GM18867 (cell line): ENCODE results near the gene ERFE.

Source experiments
- ATAC-seq: cut with Tn5 transposase; IDR thresholded peaks from one replicate; pipeline ENCODE4 v1.9.1; 2021; ENCODE audit warnings: mild to moderate bottlenecking, moderate library complexity; ENCODE audit not compliant: unreplicated experiment

ERFE gene

DNA sequence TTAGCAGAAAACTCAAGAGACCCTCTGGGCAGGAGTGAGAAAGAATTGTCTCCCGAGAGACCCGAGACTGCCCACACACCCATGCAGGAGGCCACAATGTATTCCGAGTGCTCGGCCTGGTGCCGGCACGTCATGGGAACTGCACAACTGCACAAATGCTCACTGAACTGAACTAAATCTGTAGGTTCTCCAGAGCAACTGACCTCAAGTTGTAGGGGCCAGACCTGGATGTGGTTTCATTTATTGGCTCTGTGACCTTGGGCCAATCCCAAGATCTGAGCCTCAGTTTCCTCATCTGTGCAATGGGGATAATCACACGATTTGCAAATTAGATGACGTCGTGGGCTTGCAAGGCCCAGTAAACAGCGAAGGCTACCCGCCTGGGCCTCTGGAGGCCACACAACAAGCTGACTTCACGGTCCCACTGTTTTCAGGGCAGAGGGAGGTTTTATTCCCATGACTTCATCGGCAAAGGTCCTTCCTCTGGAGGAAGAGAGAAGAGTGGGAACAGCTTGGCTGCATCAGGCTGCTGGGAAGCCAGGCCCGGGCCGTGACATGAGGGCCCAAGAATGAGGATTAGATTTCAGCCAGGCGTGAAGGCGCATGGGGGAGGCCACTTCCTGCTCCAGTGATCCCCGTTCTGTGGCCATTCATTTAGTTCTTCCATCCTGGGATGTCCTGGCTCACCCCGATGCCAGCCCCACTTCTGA, 3.6 kb upstream of the ERFE start:
- ATAC-seq, result no peak

DNA sequence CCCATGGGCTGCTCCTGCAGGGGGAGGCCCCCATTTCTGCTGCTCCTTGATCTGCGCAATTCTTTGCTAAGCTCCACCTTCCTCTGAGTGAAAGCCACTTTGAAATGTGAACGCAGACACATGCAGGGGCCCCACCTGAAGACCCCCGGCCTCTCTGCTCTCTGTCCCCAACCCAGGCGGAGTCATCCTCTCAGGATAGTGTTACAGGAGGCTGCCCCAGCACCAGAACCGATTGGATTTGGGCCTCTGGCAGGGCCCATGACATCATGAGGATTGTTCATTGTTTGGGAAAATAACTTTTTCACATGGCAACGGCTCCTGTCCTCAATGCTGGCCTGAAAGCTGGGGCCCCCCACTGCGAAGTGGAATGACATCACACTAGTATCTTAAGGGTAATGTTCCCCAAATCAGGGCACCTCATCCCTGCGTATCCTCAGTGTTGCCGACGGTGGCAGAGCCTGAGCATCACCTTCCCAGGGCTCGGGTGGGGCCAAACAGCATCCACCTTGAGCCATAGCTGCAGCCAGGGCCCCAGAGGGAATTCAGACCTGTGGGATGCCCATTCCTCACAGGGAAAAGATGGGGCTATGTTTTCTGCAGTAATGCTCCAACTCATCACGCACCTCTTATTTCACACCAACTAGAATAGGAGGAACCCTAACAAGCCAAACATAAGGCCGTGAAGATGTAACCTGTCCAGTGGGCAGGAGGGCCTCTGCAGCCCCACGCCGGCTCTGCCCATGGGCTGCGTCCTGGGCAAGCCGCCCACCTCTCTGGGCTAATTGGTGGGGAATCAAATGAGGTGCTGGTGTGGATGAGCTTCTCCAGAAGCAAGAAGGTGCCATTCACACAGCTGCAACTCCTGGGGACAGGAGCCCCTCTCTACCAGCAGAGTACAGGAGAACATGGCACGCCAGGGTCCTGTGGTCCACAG, 2.7 kb upstream of the ERFE start:
- ATAC-seq, result no peak

DNA sequence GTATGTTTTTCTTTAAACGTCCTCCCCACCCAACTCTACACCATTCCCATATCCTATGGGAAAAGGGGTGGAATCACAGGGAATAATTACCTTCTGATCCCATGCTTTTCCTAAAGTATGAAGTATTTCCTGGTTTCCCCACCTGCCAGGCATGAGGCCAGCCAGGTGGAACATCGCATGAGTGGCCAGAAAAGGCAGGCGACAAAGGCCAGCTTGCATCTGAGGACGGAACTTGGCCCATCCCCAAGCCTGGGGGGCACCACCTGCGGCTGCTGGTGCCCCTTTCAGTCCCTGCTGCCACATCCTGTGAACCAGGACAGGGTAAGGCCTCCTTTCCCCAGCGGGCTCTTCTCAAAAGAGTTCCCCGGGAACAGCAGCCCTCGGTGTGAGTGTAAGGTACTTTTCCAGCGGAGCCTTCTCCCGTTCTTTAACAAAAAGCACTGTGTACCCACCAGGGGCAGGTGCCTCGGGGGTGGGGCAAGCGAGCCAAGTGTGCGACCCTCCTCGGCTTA, 1.2 kb upstream of the ERFE start:
- no peak for ATAC-seq

DNA sequence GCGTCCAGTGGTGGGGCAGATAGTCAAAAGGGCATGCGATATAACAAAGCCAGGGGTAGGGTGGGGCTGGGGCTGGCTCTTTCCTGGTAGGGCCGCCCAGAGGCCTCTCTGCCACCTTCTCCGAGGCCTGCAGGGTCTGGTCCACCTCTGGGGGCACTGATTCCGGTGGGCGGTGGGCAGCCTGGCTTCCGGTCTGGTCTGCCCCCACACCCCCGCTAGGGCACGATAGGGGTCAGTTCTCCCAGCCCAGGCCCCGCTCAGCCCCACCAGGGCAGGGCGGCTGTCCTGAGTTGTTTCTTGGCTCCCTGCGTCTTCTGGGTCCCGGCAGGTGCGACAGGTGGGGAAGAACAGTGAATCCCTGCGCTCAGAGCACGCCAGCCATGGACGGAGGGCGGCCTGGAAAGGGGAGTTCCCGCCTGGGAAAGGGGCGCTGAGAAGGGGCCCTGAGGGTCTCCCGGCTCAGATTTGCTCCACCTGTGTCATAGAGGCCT, 707 bp upstream of the ERFE start:
- no peak for ATAC-seq

DNA sequence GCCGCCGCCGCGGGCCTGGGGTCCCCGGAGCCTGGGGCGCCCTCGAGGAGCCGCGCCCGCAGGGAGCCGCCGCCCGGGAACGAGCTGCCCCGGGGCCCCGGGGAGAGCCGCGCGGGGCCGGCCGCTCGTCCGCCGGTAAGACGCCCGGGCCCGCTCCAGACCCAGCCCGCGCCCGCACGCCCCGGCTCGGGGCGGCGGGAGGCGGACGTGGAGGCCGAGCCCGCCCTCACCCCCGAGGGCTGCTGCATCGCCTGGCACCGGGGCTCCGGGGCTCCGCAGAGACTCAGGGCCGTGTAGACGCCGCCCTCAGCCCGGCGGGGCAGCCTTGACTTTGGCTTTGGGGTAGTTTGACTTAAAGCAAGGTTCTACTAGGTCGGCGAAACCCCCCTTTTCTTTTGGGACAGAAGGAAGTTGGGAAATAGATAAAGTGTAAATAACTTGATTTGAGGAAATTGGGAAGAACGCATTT, 335 bp downstream of the ERFE start:
- ATAC-seq, result peak; percentile 19

DNA sequence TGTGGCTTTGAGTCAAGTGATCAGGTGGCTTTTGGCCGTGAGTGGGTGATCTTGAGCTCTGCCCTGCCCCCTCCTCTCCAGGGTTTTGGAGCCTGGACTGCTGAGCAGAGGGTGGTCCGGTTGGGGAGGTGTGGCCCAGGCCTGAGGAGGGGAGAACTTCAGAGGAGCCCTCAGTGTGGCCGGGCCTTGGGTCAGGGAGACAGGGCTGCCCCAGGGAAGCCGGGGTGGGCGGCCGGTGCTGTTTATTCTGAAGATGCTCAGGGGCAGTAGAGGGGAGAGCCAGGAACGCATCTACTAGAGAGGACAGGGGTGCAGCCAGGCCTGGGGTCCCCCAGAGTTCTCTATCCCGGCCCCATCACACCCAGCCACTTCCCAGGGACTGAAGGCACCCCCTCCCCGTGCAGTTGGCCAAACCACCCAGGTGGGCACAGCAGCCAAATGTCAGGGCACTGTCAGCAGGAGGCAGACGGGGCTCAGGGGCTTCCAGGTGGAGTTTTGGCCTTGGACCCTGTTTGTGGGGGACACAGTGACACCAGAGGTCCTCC, 963 bp downstream of the ERFE start:
- ATAC-seq, result no peak

DNA sequence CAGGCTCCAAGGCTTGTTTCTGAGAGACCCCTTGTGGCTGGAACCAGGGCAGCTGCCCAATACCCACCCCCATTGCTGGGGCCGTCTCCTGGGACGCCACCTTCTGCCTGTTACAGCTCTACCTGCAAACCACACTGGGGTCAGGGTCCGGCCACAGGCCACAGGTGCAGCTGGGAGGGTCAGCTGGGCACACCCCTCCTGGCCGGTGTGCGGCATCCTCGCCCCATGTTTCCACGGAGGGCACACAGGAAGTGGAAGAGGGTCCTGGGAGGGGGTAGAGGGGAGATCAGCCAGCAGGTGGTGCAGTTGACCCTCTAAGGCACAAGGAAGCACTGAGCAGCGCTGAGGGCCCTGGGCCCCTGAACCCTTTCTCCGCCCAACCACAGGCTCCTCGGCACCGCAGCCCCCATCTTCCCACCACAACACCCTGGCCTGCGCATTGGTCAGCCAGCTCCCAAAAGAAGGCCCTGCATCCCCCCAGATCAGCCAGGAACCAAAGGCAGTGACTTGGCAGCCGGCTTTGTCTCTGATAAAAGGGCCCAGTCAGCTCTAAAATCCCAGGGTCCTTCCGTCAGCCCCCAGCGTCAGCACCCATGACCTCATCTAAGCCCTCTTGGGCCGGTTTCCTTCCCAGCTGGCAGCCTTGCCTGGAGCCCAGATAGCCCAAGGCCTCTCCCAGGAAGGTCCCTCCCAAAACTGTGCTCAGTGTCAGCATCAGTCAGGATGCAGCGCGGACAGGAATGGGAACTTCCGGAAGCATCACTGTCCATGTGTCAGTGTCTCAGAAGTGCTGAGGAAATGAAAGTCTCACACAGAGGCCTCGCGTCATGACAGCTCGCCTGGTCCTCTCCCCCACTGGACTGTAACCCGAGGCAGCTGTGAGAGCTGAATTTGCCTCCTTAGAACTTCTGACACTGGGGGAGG, 1.7 kb downstream of the ERFE start:
- no peak for ATAC-seq

DNA sequence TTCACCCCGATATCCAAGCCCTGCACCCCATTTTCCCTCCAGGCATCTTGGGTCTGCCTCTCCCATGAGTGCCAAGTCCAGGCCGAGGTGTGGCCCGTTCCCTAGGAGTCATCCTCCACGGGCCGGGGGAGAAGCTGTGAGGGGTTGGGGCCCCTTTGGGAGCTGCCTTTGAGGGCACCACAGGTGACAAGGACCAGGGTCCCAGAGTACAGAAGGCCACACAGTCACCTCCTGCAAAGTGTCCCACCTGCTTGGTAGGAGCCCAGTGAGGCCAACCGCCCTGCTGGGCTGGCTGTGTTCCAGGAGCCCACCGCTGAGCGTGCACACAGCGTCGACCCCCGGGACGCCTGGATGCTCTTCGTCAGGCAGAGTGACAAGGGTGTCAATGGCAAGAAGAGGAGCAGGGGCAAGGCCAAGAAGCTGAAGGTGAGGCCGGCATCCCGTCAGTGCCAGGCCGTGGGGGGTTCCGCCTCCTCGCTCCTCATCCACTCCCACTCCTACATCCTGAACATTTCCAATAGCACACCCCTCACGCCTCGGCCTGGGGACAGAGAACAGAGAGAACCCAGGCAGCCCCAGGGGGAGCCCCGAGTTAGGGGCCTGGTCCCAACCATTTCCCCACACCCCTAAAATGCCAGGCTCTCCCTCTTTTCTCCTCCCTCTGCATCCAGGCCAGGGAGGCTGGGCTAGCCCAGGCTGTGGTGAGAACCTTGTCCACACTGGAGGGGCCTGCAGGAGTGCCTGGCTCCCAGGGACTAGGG, 2.7 kb downstream of the ERFE start:
- ATAC-seq, result no peak

DNA sequence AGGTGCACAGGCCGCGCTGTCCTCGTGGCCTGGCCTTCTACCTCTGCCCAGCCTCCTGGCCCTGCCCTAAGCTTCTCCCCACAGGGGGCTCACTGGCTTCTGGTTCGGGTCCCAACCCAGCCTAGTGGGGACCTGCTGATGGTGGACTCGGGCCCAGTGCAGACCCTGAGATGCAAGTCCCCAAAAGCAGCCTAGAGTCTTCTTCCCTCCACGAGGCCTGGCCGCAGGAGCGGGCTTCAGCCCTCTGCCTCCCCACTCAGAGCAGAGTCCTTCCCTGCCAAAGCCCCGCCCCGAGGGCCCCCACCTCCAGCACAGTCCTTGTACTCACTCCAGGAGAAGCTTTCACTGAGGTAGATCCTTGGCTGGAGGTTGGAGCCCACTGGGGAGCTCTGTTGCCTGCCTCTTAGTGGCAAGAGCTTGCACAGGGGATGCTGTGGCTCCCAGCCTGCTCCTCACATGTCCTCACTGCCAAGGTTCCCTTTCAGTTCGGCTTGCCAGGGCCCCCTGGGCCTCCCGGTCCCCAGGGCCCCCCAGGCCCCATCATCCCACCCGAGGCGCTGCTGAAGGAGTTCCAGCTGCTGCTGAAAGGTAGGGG, 3.6 kb downstream of the ERFE start:
- no peak for ATAC-seq

DNA sequence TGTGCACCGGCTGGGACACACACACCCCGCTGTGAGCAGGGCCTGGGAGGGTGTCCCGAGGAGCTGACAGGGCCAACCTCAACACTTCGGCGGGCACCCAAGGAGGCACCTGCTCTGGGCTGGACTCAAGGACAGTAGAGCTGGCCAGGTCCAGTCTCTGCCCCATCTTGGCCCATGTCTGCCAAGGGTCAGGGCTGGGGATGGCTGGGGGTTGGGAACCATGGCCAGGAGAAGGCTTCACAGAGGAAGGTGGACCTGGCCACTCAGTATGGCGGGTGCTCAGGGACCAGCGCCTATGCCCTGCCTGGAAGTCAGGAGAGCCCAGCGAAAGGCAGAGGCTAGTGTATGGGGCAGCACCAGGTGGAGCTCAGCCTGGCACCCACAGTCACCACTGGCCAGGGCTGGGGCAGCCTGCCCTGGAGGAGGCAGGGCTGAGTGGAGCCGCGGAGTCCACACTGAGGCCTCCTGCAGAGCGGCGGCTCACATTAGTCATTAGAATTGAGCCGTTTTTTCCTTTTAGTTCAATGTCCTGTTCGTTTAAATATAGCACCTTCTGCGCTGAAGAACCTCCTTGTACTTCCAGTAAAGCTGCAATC, 4.2 kb downstream of the ERFE start:
- ATAC-seq, result no peak

DNA sequence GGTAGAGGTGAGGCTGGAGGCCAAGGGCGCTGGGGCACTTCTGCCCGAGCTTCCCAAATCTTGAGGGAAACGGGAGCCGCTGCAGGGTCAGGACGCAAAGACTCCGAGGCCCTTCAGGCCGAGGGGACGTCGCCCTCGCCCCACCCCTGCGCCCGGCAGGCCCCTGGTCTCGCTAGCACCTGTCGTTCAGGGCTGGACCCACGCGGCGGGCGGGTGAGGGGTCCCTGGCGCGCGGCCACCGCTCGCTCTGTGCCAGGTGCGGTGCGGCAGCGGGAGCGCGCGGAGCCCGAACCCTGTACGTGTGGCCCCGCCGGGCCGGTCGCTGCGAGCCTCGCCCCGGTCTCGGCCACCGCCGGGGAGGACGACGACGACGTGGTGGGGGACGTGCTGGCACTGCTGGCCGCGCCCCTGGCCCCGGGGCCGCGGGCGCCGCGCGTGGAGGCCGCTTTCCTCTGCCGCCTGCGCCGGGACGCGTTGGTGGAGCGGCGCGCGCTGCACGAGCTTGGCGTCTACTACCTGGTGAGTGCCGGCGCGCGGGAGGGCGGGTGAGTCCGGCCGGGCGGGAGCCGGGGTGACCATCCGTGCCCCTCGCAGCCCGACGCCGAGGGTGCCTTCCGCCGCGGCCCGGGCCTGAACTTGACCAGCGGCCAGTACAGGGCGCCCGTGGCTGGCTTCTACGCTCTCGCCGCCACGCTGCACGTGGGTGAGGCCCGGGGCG, 4.9 kb downstream of the ERFE start:
- no peak for ATAC-seq

DNA sequence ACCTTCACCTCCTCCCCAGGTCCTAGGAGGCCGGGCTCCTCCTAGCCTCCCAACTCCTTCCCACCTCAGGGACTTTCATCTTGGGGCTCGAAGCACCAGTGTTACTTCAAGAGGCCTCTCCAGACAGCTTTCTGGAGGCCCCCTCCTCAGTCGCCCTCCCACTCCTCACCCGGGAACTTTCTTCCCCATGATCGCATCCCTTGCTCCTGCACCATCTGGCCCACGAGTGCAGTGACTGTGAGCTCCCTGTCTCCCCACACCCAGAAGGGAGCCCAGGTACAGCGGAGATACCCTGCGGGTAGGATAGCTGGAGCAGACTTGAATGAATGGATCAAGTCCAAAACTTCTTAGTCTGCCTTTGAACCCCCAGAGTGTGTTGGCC, 6.1 kb downstream of the ERFE start:
- ATAC-seq, result no peak

DNA sequence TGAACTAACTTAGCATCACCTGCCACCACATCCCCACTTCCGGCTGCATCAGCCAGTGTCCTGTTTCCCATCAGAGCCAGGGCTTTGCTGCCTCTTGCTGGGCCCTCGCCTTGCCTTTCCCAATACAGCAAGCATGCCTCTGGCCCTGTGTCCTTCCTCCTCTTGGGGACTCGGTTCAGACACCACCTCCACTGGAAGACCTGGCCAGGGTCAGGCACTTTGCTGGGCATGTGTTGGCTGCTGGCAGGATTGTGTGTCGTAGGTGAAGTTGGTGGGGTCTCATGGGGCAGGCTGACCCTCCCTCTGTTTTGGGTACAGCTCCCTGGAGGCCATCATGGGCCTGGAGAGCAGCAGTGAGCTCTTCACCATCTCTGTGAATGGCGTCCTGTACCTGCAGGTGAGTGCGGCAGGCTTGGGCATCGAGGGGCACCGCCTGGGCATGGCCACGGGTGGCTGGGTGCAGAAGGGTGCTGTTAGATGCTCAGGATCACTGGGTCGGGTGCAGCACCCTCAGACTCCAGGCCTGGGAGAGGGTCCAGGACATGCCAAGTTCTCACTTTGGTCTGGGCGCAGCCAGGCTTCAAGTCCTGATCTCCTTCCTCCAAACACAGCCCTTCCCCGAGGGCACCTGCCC, 6.6 kb downstream of the ERFE start:
- ATAC-seq, result no peak

DNA sequence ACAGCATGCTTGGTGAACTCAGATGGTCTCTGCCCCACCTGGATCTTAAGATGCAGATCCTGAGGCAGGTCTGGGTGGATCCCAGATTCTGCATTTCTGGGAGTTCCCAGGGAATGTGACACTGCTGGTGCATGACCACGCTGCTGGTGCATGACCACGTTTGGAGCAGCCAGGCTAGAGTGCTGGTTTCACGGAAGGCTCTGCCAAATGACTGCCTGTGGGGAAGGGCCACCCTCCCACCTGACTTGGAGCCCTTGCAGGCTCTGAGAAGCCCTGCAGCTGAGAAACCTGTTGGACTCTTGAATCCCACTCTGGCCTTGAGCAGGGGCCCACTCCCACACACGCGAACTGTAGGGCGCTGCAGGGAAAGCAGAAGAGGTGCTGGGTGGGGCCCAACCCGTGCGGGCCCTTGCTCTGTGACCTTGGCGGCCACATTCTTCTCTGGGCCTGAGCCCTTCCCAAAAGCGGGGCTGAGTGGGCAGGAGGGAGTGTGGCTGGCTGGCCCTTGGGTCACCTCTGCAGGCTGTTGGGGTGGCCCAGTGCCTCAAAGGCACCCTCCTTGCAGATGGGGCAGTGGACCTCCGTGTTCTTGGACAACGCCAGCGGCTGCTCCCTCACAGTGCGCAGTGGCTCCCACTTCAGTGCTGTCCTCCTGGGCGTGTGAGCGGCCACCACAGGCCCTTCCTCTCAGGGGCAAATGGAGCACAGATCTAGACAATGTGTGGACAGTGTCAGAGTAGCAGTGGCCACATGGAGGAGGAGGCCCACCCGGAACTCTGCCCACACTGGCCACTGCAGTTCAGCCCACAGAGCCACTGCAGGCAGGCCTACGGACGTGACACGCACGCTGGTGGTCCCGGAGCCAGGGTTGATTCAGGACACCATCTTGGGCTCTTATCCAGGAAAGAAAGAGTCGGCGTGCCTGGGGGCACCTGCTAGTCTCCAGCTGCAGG, 7.9 kb downstream of the ERFE start:
- ATAC-seq, result no peak

DNA sequence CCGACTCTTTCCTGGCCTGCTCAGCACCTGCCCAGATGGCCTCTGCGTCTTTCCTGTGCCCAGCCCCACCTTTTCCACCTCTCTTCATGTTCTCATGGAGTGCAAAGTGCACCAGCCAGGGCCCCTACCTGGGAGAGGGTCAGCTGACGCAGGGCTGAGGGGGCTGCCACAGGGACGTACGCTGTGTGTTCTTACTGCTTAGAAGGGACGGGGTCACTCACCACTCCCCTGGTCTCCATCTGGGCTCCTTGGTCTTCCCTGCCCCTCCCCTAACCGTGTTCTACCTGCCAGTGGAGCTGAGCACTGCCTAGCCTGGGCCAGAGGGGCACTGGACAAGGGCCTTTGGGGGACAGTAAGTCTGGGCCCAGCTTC, 8.6 kb downstream of the ERFE start:
- ATAC-seq, result no peak

DNA sequence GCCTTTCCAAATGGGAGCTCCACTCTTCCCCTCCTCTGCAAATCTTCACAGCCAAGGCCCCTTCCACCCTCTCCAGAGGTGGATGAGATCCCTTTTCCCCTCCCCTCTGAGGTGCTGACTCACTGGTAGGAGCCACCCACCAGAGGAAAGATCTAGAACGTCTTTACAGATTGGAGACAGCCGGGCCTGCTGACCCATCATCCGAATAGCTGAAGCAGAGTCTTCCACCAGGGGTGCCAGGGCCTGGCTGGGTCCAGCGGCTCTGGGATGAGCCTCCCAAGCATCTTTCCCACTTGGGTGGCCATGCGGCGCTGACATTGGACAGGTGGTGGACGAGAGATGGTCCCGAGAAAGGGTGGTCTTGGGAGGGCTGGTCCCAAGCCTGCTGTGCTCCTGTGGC, 9.0 kb downstream of the ERFE start:
- no peak for ATAC-seq
